CD4-positive, alpha-beta T cell treated with Interleukin-10 for 1 hour (primary cell): Measurements from ENCODE around the gene NPC2.

Source experiments
- DNase-seq: peaks from one replicate; pipeline ENCODE4 v3.0.0-alpha.2; 2020

The NPC2 gene

GRCh38 chr14:74518221-74518620 lies 25.1 kb upstream of the NPC2 start:
- no peak for DNase-seq

- no peak for DNase-seq
These were observed 24.6 kb upstream of the NPC2 start for GRCh38 chr14:74517731-74518130.

GRCh38 chr14:74516451-74517160 lies 23.5 kb upstream of the NPC2 start:
- DNase-seq, result no peak

GRCh38 chr14:74515891-74516412 lies 22.8 kb upstream of the NPC2 start:
- no peak for DNase-seq

- DNase-seq, result no peak
These were observed 21.4 kb upstream of the NPC2 start for GRCh38 chr14:74514471-74514941.

- DNase-seq, result no peak
These were observed 19.1 kb upstream of the NPC2 start for GRCh38 chr14:74511966-74512830.

- no peak for DNase-seq
These were observed 17.9 kb upstream of the NPC2 start for GRCh38 chr14:74510959-74511409.

GRCh38 chr14:74510223-74510931 lies 17.3 kb upstream of the NPC2 start:
- DNase-seq, result no peak

GRCh38 chr14:74509587-74510222 lies 16.6 kb upstream of the NPC2 start:
- DNase-seq, result no peak

GRCh38 chr14:74508844-74509428 lies 15.8 kb upstream of the NPC2 start:
- no peak for DNase-seq

GRCh38 chr14:74508292-74508731 lies 15.2 kb upstream of the NPC2 start:
- no peak for DNase-seq

GRCh38 chr14:74507840-74508239 lies 14.7 kb upstream of the NPC2 start:
- DNase-seq, result no peak

GRCh38 chr14:74507085-74507484 lies 14.0 kb upstream of the NPC2 start:
- no peak for DNase-seq

GRCh38 chr14:74506411-74506851 lies 13.3 kb upstream of the NPC2 start:
- no peak for DNase-seq

- no peak for DNase-seq
These were observed 12.7 kb upstream of the NPC2 start for GRCh38 chr14:74505831-74506230.

GRCh38 chr14:74504874-74505720 lies 12.0 kb upstream of the NPC2 start:
- no peak for DNase-seq

- no peak for DNase-seq
These were observed 11.3 kb upstream of the NPC2 start for GRCh38 chr14:74504412-74504811.

- no peak for DNase-seq
These were observed 10.8 kb upstream of the NPC2 start for GRCh38 chr14:74503938-74504335.

- DNase-seq, result no peak
These were observed 10.3 kb upstream of the NPC2 start for GRCh38 chr14:74503291-74503937.

- DNase-seq, result no peak
These were observed 9.3 kb upstream of the NPC2 start for GRCh38 chr14:74502236-74503019.
